ENCODE measurements around the gene KLHL7.
A peak's percentile ranks its signal among the peaks of the same experiment; 100 is the strongest.
"Not testable (repeated sequence)": the region's sequence is repeated elsewhere in the genome, so short reads cannot be mapped to it uniquely, and the experiment has no call there.

The KLHL7 gene

DNA sequence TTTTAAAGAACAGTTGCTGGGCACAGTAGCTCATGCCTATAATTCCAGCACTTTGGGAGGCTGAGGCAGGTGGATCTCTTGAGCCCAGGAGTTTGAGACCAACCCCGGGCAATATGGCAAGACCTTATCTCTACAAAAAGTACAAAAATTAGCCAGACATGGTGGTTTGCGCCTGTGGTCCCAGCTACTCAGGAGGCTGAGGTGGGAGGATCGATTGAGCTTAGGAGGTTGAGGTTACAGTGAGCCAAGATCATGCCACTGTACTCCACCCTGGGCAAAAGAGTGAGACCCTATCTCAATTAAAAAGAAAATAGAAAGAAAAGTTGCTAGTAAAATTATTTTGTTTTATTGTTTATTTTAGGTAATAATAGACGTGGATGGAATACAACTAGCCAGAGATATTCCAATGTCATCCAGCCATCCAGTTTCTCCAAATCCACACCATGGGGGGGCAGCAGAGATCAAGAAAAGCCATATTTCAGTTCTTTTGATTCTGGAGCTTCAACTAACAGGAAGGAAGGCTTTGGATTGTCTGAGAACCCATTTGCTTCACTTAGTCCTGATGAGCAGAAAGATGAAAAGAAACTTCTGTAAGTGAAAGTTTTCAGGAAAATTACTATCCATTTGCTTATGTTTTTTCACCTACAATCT is 79.2 kb downstream of the KLHL7 start:
- H3K9ac ChIP-seq (ENCODE audit: low read depth, low read length, poor library complexity, severe bottlenecking): peak overlapping the region; percentile 92
- peaks cover 77% of the 10 kb centered on the region for H3K79me2 ChIP-seq (ENCODE audit: insufficient read depth, low read length)
- H3K4me2 ChIP-seq (ENCODE audit: low read depth, low read length, poor library complexity, severe bottlenecking): peak overlapping the region; percentile 93

DNA sequence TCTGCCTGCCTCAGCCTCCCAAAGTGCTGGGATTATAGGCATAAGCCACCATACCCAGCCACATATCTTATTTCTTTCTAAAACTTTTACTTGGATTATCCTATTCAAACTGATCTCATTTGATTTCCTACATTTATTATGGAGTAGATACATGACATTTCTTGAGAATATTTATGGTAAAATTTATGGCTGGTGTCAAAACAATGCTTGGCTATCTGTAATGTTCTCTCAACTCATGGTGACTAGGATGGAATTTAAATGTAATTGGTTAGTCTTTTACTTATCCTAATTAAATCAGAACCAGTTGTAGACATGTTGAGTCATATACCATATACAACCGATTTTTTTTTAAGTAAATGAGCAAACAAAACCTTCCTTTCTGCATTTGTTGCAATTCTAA is 80.4 kb downstream of the KLHL7 start:
- Histone ChIP-seq H3K4me1 (ENCODE audit: insufficient read depth, low read length, poor library complexity, severe bottlenecking) (peaks cover 49% of the 10 kb centered on the region), H3K27me3 (ENCODE audit: insufficient read depth, low read length, poor library complexity, severe bottlenecking) (no peaks in the 10 kb centered on the region), H3K9me3 (ENCODE audit: insufficient read depth, low read depth, low read length) (no peaks in the 10 kb centered on the region), H3F3A (ENCODE audit: low read depth) (0 out of 2 replicates have a peak, but pooled peaks cover 2% of the 10 kb centered on the region), H3K9me2 (replicated peaks; ENCODE audit: low read depth, low read length) (no peaks in the 10 kb centered on the region), H3K79me2 (ENCODE audit: insufficient read depth, low read length) (peaks cover 80% of the 10 kb centered on the region), H2AFZ (ENCODE audit: low read length) (no peak overlapping the region), H3K4me2 (ENCODE audit: low read depth, low read length, poor library complexity, severe bottlenecking) (peak overlapping the region; percentile 93), H3K4me3 (ENCODE audit: low read length, poor library complexity, severe bottlenecking) (peak overlapping the region; percentile 96), H3K9ac (ENCODE audit: low read depth, low read length, poor library complexity, severe bottlenecking) (peak overlapping the region; percentile 40), H3K36me3 (ENCODE audit: insufficient read depth, low read length) (peaks cover 32% of the 10 kb centered on the region; the same call in 1 of the 2 replicates), H4K20me1 (ENCODE audit: insufficient read depth, low read length, poor library complexity, severe bottlenecking) (peaks cover 60% of the 10 kb centered on the region)
- TF ChIP-seq EZH2phosphoT487 (IDR thresholded peaks at IDR 0.05; ENCODE audit: borderline replicate concordance): no peak
- TF ChIP-seq, protein P1, sequence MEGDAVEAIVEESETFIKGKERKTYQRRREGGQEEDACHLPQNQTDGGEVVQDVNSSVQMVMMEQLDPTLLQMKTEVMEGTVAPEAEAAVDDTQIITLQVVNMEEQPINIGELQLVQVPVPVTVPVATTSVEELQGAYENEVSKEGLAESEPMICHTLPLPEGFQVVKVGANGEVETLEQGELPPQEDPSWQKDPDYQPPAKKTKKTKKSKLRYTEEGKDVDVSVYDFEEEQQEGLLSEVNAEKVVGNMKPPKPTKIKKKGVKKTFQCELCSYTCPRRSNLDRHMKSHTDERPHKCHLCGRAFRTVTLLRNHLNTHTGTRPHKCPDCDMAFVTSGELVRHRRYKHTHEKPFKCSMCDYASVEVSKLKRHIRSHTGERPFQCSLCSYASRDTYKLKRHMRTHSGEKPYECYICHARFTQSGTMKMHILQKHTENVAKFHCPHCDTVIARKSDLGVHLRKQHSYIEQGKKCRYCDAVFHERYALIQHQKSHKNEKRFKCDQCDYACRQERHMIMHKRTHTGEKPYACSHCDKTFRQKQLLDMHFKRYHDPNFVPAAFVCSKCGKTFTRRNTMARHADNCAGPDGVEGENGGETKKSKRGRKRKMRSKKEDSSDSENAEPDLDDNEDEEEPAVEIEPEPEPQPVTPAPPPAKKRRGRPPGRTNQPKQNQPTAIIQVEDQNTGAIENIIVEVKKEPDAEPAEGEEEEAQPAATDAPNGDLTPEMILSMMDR (conservative IDR thresholded peaks at IDR 0.05; ENCODE audit: low read length): no peak

More for the DNA sequence above, 79.2 kb downstream of the KLHL7 start:
- no peaks in the 10 kb centered on the region for H3K27me3 ChIP-seq (ENCODE audit: insufficient read depth, low read length, poor library complexity, severe bottlenecking)
- TF ChIP-seq, protein P1 (conservative IDR thresholded peaks at IDR 0.05; ENCODE audit: low read length): peak; percentile 62
- TF ChIP-seq EZH2phosphoT487 (IDR thresholded peaks at IDR 0.05; ENCODE audit: borderline replicate concordance): no peak
- H3K4me3 ChIP-seq (ENCODE audit: low read length, poor library complexity, severe bottlenecking): peak overlapping the region; percentile 96
- peaks cover 54% of the 10 kb centered on the region for H3K4me1 ChIP-seq (ENCODE audit: insufficient read depth, low read length, poor library complexity, severe bottlenecking)
- no peaks in the 10 kb centered on the region for H3K9me3 ChIP-seq (ENCODE audit: insufficient read depth, low read depth, low read length)
- peaks cover 60% of the 10 kb centered on the region for H4K20me1 ChIP-seq (ENCODE audit: insufficient read depth, low read length, poor library complexity, severe bottlenecking)
- H2AFZ ChIP-seq (ENCODE audit: low read length): no peak overlapping the region
- H3K36me3 ChIP-seq (ENCODE audit: insufficient read depth, low read length): peaks cover 23% of the 10 kb centered on the region; the same call in 1 of the 2 replicates
- H3F3A ChIP-seq (ENCODE audit: low read depth): 0 out of 2 replicates have a peak, but pooled peaks cover 2% of the 10 kb centered on the region
- no peaks in the 10 kb centered on the region for H3K9me2 ChIP-seq (replicated peaks; ENCODE audit: low read depth, low read length)

DNA sequence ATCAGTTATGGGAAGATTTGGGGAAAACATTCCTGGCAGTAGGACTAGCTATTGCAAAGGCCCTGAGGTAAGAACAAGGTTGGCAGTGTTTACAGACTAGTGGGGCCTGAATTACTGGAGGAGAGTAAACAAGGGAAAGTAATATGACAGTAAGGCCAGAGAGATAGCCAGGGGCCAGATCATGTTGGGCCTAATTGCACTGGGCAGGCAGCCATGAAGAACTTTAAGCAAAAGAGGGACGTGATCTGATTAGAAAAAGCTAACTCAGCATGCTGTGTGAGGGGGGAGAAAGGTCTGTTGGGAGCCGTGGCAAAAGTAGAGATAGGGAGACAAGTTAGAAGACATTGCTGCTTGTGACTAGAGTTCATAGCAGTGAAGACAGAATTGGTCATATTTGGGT is 85.4 kb downstream of the KLHL7 start:
- no peaks in the 10 kb centered on the region for H3K9me2 ChIP-seq (replicated peaks; ENCODE audit: low read depth, low read length)
- no peaks in the 10 kb centered on the region for H3K27me3 ChIP-seq (ENCODE audit: insufficient read depth, low read length, poor library complexity, severe bottlenecking)
- H3F3A ChIP-seq (ENCODE audit: low read depth): no peaks in the 10 kb centered on the region
- H3K79me2 ChIP-seq (ENCODE audit: insufficient read depth, low read length): peaks cover 45% of the 10 kb centered on the region
- H3K4me3 ChIP-seq (ENCODE audit: low read length, poor library complexity, severe bottlenecking): no peak overlapping the region
- H4K20me1 ChIP-seq (ENCODE audit: insufficient read depth, low read length, poor library complexity, severe bottlenecking): peaks cover 27% of the 10 kb centered on the region
- no peak overlapping the region for H2AFZ ChIP-seq (ENCODE audit: low read length)
- no peaks in the 10 kb centered on the region for H3K9me3 ChIP-seq (ENCODE audit: insufficient read depth, low read depth, low read length)
- TF ChIP-seq EZH2phosphoT487 (IDR thresholded peaks at IDR 0.05; ENCODE audit: borderline replicate concordance): no peak
- TF ChIP-seq, protein P1 (conservative IDR thresholded peaks at IDR 0.05; ENCODE audit: low read length): no peak
- H3K36me3 ChIP-seq (ENCODE audit: insufficient read depth, low read length): peaks cover 47% of the 10 kb centered on the region; the same call in 1 of the 2 replicates
- peaks cover 20% of the 10 kb centered on the region for H3K4me1 ChIP-seq (ENCODE audit: insufficient read depth, low read length, poor library complexity, severe bottlenecking)
- H3K9ac ChIP-seq (ENCODE audit: low read depth, low read length, poor library complexity, severe bottlenecking): no peak overlapping the region
- no peak overlapping the region for H3K4me2 ChIP-seq (ENCODE audit: low read depth, low read length, poor library complexity, severe bottlenecking)

DNA sequence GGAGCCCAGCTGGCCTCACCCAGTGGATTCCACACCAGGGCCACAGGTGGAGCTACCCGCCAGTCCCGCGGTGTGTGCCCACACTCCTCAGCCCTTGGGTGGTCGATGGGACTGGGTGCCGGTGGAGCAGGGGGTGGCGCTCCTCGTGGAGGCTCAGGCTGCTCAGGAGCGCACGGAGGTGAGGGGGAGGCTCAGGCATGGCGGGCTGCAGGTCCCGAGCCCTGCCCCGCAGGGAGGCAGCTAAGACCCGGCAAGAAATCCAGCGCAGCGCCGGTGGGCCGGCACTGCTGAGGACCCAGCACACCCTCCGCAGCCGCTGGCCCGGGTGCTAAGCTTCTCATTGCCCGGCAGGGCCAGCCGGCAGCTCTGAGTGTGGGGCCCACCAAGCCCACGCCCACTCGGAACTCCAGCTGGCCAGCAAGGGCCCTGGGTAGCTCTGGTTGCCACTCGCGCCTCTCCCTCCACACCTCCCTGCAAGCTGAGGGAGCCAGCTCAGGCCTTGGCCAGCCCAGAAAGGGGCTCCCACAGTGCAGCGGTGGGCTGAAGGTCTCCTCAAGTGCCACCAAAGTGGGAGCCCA is 88.2 kb downstream of the KLHL7 start:
- not testable (repeated sequence) for H3K9ac ChIP-seq (ENCODE audit: low read depth, low read length, poor library complexity, severe bottlenecking); H3K27me3 ChIP-seq (ENCODE audit: insufficient read depth, low read length, poor library complexity, severe bottlenecking); H3K4me3 ChIP-seq (ENCODE audit: low read length, poor library complexity, severe bottlenecking); H3K9me2 ChIP-seq (replicated peaks; ENCODE audit: low read depth, low read length); H3K9me3 ChIP-seq (ENCODE audit: insufficient read depth, low read depth, low read length); H3F3A ChIP-seq (ENCODE audit: low read depth); H3K4me2 ChIP-seq (ENCODE audit: low read depth, low read length, poor library complexity, severe bottlenecking); H2AFZ ChIP-seq (ENCODE audit: low read length); H4K20me1 ChIP-seq (ENCODE audit: insufficient read depth, low read length, poor library complexity, severe bottlenecking); H3K4me1 ChIP-seq (ENCODE audit: insufficient read depth, low read length, poor library complexity, severe bottlenecking)
- Histone ChIP-seq H3K79me2 (ENCODE audit: insufficient read depth, low read length) (peaks cover 18% of the 10 kb centered on the region), H3K36me3 (ENCODE audit: insufficient read depth, low read length) (peaks cover 37% of the 10 kb centered on the region; the same call in 1 of the 2 replicates)

Measured in Loucy (cell line).